ENCODE results near the gene LNX2. TPM values are rescaled to one million over a fixed set of nuclear protein-coding genes. Genes with fewer than 3 reads are reported as not detected.

LNX2 gene
- total RNA-seq, 1 donor from 2014 or later = 9.2 TPM

- Mint-ChIP-seq H3K4me3 (ENCODE audit: unreplicated experiment) (no peak overlapping the region), H3K36me3 (ENCODE audit: low read depth) (no peaks in the 10 kb centered on the region), H3K4me1 (ENCODE audit: low read depth) (no peaks in the 10 kb centered on the region), H3K27ac (ENCODE audit: unreplicated experiment) (no peak overlapping the region), H3K9me3 (ENCODE audit: low read depth) (peaks cover 4% of the 10 kb centered on the region), H3K27me3 (ENCODE audit: low read depth) (peaks cover 24% of the 10 kb centered on the region)
- no peak for TF ChIP-seq CTCF (IDR thresholded peaks at IDR 0.05)
- no peak for DNase-seq (ENCODE audit: low spot score)
Measured at GRCh38 chr13:27516103-27516502, 104.2 kb downstream of the LNX2 start.

- H3K27ac Mint-ChIP-seq (ENCODE audit: unreplicated experiment) = no peak overlapping the region
- H3K4me1 Mint-ChIP-seq (ENCODE audit: low read depth) = no peaks in the 10 kb centered on the region
- no peak for DNase-seq (ENCODE audit: low spot score)
- no peak overlapping the region for H3K4me3 Mint-ChIP-seq (ENCODE audit: unreplicated experiment)
- peaks cover 18% of the 10 kb centered on the region for H3K27me3 Mint-ChIP-seq (ENCODE audit: low read depth)
- H3K36me3 Mint-ChIP-seq (ENCODE audit: low read depth) = no peaks in the 10 kb centered on the region
- TF ChIP-seq CTCF (IDR thresholded peaks at IDR 0.05) = no peak
- H3K9me3 Mint-ChIP-seq (ENCODE audit: low read depth) = peaks cover 4% of the 10 kb centered on the region
Measured at GRCh38 chr13:27510082-27510481, 110.2 kb downstream of the LNX2 start.

DNA sequence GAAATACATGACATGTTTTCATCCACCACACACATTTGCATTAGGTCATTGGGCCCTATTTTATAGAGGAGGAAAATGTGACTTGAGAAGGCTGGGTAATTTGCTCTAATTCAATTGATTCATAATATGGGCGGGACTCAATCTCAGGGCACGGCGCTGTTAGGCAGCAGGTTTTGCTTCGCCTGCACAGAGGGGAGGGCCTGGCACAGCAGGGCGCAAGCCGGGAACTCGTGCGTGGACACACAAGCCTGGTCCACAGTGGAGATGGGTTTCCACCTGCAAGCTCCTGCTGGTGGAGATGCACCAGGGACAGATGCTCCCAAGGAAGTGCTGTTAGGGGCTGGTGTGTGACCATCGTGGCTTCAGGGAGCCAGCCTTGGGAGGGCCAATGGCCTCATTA lies 111.5 kb downstream of the LNX2 start:
- TF ChIP-seq CTCF (IDR thresholded peaks at IDR 0.05) = no peak
- H3K4me3 Mint-ChIP-seq (ENCODE audit: unreplicated experiment) = no peak overlapping the region
- no peaks in the 10 kb centered on the region for H3K36me3 Mint-ChIP-seq (ENCODE audit: low read depth)
- peaks cover 4% of the 10 kb centered on the region for H3K9me3 Mint-ChIP-seq (ENCODE audit: low read depth)
- no peaks in the 10 kb centered on the region for H3K4me1 Mint-ChIP-seq (ENCODE audit: low read depth)
- DNase-seq (ENCODE audit: low spot score) = no peak
- no peak overlapping the region for H3K27ac Mint-ChIP-seq (ENCODE audit: unreplicated experiment)
- H3K27me3 Mint-ChIP-seq (ENCODE audit: low read depth) = peaks cover 27% of the 10 kb centered on the region

DNA sequence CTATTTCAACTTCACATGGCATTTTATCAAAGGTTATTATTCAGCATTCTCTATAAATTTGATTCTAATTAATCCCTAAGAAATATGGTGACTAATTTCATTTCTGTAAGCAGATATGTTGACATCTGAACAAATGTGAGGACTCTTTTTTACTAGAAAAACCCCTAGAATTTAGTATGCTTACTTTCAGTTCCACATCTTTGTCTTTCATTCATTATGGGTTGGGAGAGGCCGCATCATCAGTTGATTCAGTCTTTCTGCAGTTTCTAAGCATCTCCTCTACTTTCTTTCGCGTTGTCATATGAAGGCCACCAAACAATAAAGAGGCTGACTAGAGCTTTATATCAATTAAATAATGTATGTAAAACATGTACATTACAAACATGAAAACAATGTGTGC lies 114.5 kb downstream of the LNX2 start:
- Mint-ChIP-seq H3K4me3 (ENCODE audit: unreplicated experiment) (no peak overlapping the region), H3K9me3 (ENCODE audit: low read depth) (no peaks in the 10 kb centered on the region), H3K27me3 (ENCODE audit: low read depth) (peaks cover 32% of the 10 kb centered on the region), H3K36me3 (ENCODE audit: low read depth) (no peaks in the 10 kb centered on the region), H3K4me1 (ENCODE audit: low read depth) (no peaks in the 10 kb centered on the region), H3K27ac (ENCODE audit: unreplicated experiment) (no peak overlapping the region)
- DNase-seq (ENCODE audit: low spot score) = no peak
- TF ChIP-seq CTCF (IDR thresholded peaks at IDR 0.05) = no peak

- no peaks in the 10 kb centered on the region for H3K9me3 Mint-ChIP-seq (ENCODE audit: low read depth)
- no peaks in the 10 kb centered on the region for H3K36me3 Mint-ChIP-seq (ENCODE audit: low read depth)
- no peak for DNase-seq (ENCODE audit: low spot score)
- H3K4me1 Mint-ChIP-seq (ENCODE audit: low read depth) = no peaks in the 10 kb centered on the region
- H3K4me3 Mint-ChIP-seq (ENCODE audit: unreplicated experiment) = no peak overlapping the region
- TF ChIP-seq CTCF (IDR thresholded peaks at IDR 0.05) = no peak
- H3K27me3 Mint-ChIP-seq (ENCODE audit: low read depth) = peaks cover 26% of the 10 kb centered on the region
- H3K27ac Mint-ChIP-seq (ENCODE audit: unreplicated experiment) = no peak overlapping the region
Measured at GRCh38 chr13:27504868-27505194, 115.5 kb downstream of the LNX2 start.
